Activated T-cell treated with anti-CD3 and anti-CD28 coated beads, Interleukin-2, amount 50 U/mL, for 1 hour (primary cell): ENCODE results near the gene TAF11L5.
A peak's percentile ranks its signal among the peaks of the same experiment; 100 is the strongest.
"Not testable (repeated sequence)": the region's sequence is repeated elsewhere in the genome, so short reads cannot be mapped to it uniquely, and the experiment has no call there.

Experiments
- DNase-seq: peaks from one replicate; pipeline ENCODE4 v3.0.0-alpha.2; 2020

TAF11L5 gene

GRCh38 chr5:17524935-17525334 is at the start of gene TAF11L5:
Gene TAF11L5, plus strand, starts transcription at chr5:17525235.
- not testable (repeated sequence) for DNase-seq

GRCh38 chr5:17477043-17477442 is 48.0 kb upstream of the TAF11L5 start:
- no peak for DNase-seq

GRCh38 chr5:17477573-17478265 is 47.3 kb upstream of the TAF11L5 start:
- no peak for DNase-seq

- DNase-seq: no peak
Observed at GRCh38 chr5:17481378-17481777, 43.7 kb upstream of the TAF11L5 start.

GRCh38 chr5:17482790-17483189 is 42.2 kb upstream of the TAF11L5 start:
- DNase-seq: no peak

- DNase-seq: not testable (repeated sequence)
Observed at GRCh38 chr5:17486464-17487173, 38.4 kb upstream of the TAF11L5 start.

- DNase-seq: no peak
Observed at GRCh38 chr5:17487174-17487512, 37.9 kb upstream of the TAF11L5 start.

- DNase-seq: not testable (repeated sequence)
Observed at GRCh38 chr5:17491257-17491656, 33.8 kb upstream of the TAF11L5 start.

GRCh38 chr5:17492770-17493169 is 32.3 kb upstream of the TAF11L5 start:
- no peak for DNase-seq

- no peak for DNase-seq
Observed at GRCh38 chr5:17497446-17497845, 27.6 kb upstream of the TAF11L5 start.

GRCh38 chr5:17497931-17498330 is 27.1 kb upstream of the TAF11L5 start, which contains the start of gene TAF11L2:
Gene TAF11L2, plus strand, starts transcription at chr5:17498231.
- not testable (repeated sequence) for DNase-seq

- no peak for DNase-seq
Observed at GRCh38 chr5:17511775-17512325, 13.2 kb upstream of the TAF11L5 start.

- DNase-seq: peak; percentile 27
Observed at GRCh38 chr5:17517526-17517925, 7.5 kb upstream of the TAF11L5 start.

- DNase-seq: not testable (repeated sequence)
Observed at GRCh38 chr5:17518067-17518466, 7.0 kb upstream of the TAF11L5 start, which contains the start of gene TAF11L3. Gene TAF11L3, plus strand, starts transcription at chr5:17518367.

- DNase-seq: not testable (repeated sequence)
Observed at GRCh38 chr5:17519508-17519907, 5.5 kb upstream of the TAF11L5 start.

- DNase-seq: not testable (repeated sequence)
Observed at GRCh38 chr5:17521501-17521900, 3.5 kb upstream of the TAF11L5 start, which contains the start of gene TAF11L4. Gene TAF11L4, plus strand, starts transcription at chr5:17521801.

- DNase-seq: not testable (repeated sequence)
Observed at GRCh38 chr5:17526504-17526903, 1.5 kb downstream of the TAF11L5 start.

- DNase-seq: not testable (repeated sequence)
Observed at GRCh38 chr5:17528369-17528768, 3.3 kb downstream of the TAF11L5 start, which contains the start of gene TAF11L6. Gene TAF11L6, plus strand, starts transcription at chr5:17528669.
